Measurements from ENCODE around the gene HDDC3.
A peak's percentile ranks its signal among the peaks of the same experiment; 100 is the strongest.

Gene HDDC3

DNA sequence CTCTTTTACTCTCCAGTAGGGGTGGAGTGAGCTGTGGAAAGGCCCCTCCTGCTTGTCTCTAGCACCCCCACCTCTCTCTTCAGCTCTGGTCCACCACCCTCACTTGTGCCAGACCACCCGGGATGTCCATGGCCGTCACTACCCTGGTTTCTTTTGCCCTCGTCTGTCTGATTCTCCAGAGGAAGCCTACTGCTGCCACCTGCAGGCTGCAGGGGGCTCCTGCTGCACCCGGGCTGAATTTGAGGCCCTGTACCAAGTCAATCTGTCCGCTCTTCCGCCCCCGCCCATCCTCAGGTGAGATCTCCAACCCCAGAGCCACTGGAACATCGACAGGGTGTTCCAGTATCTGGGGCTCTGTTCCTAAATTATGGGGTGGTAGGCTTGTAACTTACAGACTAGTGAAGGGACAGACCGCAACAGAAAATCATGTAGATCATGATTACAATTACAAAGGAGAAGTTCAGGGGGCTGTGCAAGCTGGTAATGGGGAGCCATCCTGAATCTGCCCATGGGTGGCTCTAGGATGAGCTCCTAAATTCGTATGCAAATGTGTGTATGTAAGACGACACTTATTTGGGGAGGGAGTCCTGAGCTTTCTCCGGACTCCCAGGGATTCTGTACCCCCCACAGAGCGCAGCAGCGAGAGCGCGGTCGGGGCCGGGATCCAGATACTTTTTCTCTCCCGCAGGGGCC, 2.1 kb upstream of the HDDC3 start:
- TF ChIP-seq, protein P1, sequence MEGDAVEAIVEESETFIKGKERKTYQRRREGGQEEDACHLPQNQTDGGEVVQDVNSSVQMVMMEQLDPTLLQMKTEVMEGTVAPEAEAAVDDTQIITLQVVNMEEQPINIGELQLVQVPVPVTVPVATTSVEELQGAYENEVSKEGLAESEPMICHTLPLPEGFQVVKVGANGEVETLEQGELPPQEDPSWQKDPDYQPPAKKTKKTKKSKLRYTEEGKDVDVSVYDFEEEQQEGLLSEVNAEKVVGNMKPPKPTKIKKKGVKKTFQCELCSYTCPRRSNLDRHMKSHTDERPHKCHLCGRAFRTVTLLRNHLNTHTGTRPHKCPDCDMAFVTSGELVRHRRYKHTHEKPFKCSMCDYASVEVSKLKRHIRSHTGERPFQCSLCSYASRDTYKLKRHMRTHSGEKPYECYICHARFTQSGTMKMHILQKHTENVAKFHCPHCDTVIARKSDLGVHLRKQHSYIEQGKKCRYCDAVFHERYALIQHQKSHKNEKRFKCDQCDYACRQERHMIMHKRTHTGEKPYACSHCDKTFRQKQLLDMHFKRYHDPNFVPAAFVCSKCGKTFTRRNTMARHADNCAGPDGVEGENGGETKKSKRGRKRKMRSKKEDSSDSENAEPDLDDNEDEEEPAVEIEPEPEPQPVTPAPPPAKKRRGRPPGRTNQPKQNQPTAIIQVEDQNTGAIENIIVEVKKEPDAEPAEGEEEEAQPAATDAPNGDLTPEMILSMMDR (IDR thresholded peaks at IDR 0.05) = peak; percentile 93

DNA sequence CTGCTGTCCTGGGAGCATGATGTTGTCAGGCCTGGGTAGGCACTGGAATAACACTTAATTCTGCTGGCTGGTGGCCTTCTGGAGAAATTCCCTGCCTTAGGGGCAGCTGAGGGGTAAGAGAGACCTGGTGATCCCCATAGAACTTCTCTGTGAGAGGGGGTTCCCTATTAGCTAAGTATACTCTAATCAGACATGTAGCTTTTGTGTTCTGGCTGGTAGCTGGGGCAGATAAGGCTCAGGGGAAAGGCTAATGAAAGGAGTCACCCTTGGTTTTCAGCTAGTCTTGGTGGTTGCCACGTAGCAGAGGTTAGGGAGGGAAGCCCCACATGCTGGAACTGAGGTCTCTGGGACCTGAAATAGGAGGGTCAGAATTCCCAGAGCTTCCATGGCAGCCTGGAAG, 952 bp upstream of the HDDC3 start:
- TF ChIP-seq, protein P1 (IDR thresholded peaks at IDR 0.05) = no peak

DNA sequence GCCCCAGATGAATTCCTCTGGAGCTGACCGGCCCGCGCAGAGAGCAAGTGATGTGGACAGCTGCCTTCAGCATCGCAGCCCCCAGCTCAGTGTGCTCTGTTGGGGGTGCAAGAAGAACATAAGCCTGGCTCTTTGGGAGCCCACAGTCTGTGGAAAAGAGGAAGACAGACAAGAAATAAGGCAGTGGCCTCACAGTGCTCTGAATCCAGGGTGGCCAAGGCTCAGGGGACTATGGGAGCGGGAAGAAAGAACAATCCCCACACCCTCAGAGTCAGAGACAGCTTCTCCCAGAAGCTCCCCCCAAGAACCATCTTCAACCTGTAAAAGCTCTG, 277 bp upstream of the HDDC3 start:
- TF ChIP-seq, protein P1 (IDR thresholded peaks at IDR 0.05) = no peak

DNA sequence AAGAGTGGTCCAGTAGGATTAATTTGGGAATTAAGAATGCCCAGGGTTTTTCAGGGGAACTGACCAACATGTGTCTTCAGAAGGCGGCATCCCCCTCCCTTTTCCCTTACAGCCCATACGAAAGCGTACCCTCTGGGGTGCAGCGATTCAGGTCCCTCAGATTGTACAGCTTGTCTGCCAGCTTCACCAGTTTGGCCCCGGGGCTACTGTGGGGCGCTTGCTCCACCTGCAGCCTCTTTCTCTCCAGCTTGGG, 848 bp downstream of the HDDC3 start:
- TF ChIP-seq, protein P1 (IDR thresholded peaks at IDR 0.05) = no peak

DNA sequence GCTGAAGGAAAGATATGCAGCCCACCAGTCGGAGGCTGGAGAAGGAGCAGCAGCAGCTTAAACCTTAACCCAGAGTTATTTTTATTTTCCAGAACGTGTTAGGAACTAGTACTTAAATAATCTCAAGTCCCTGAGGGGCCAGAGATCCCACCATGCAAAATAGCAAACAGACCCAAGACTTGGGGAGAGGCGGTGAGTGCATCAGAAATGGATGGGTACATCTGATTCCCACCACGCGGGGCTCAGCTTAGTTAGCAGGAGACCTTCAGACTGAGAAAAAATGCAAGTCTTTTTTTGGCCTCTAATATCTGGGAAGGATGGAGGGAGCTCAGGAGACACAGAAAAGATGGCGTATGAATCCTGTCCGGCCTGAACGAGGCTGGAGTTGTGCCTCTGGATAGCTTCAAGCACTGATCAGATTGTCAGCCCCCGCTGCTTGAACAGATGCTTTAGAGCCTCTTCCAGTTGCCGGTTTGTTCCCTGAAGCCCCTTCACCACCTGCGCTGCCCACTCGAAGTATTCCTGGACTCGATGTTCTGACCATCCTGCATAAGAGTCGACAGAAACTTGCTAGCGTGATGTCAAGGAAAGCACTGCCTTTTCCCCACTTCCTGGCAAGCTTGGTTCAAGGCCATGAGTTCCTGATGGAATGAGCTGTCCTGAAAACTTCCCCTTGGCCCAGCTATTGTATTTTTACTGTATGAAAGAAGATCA, 1.3 kb downstream of the HDDC3 start:
- TF ChIP-seq, protein P1 (IDR thresholded peaks at IDR 0.05) = no peak

DNA sequence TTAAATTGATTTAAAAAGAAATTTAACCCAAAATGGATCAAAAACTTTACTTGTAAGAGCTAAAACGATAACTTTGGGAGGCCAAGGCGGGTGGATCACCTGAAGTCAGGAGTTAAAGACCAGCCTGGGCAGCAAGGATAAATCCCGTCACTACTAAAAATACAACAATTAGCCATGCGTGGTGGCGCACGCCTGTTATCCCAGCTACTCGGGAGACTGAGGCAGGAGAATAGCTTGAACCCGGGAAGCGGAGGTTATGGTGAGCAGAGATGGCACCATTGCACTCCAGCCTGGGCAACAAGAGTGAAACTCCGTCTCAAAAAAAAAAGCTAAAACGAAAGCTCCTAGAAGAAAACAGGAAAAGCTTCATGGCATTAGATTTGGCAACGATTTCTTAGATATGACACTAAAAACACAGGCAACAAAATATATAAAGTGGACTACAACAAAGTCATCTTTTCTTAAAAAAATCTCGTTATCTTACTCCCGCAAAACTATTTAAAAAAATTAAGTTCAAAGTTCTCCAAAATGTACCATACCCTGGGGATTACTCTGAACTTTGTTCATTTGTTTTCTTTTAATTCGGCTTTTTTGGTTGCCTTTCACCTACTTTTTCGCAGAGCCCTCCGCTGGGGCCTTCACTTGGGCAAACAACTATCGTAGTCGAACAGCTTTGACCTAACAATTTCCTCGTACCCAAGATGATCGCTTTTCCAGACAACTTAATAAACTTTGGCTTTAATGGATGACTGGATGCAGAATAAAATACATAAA, 2.9 kb downstream of the HDDC3 start:
- TF ChIP-seq, protein P1 (IDR thresholded peaks at IDR 0.05) = no peak

DNA sequence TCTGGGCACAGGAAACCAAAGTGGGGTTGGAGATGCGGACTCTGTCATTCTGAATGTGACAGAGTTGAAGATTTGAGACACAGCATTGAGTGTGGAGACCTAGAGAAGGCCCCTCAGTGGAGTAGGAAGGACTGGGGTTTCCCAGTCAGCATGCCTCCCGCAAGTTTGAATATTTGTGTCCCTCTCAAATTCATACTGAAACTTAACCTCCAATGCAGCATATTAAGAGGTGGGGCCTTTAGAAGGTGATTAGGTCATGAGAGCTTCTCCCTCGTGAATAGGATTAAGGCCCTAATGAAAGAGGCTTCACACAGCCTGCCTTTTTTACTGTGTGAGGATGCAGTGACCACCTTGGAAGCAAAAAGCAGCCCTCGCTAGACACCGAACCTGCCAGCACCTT, 8.0 kb downstream of the HDDC3 start:
- TF ChIP-seq, protein P1 (IDR thresholded peaks at IDR 0.05) = no peak

All from LNCAP (cell line).